ENCODE data around the gene SEPSECS. TPM values are rescaled to one million over a fixed set of nuclear protein-coding genes. Genes with fewer than 3 reads are reported as not detected.
A peak's percentile ranks its signal among the peaks of the same experiment; 100 is the strongest.

The SEPSECS gene
- total and polyA plus RNA-seq, 2 of the 13 experiments (the other 11 are each of a cell fraction or from before 2014, with no cell fraction given), result 9.4 to 14.3 TPM

GRCh38 chr4:25106363-25107151 lies 53.7 kb downstream of the SEPSECS start (continued):
- TF ChIP-seq CEBPG (CRISPR knock-in tag; IDR thresholded peaks at IDR 0.05), result 0 out of 2 replicates have a peak, but pooled peaks have one; percentile 36
- no peak for TF ChIP-seq NFYC (CRISPR knock-in tag; IDR thresholded peaks at IDR 0.05)
- TF ChIP-seq ZNF75D (CRISPR knock-in tag; IDR thresholded peaks at IDR 0.05; ENCODE audit: borderline replicate concordance), result no peak
- no peak for TF ChIP-seq HMGA1 (CRISPR knock-in tag; conservative IDR thresholded peaks at IDR 0.05)
- TF ChIP-seq GTF2F1 (IDR thresholded peaks at IDR 0.05; ENCODE audit: low read length), result no peak
- no peak for TF ChIP-seq DBP (CRISPR knock-in tag; IDR thresholded peaks at IDR 0.05; ENCODE audit: not compliant biosample characterization)
- no peak for TF ChIP-seq ATRX (CRISPR knock-in tag; IDR thresholded peaks at IDR 0.05; ENCODE audit: borderline replicate concordance)
- no peak for TF ChIP-seq ZNF570 (CRISPR knock-in tag; IDR thresholded peaks at IDR 0.05; ENCODE audit: borderline replicate concordance)
- TF ChIP-seq HMG20A (CRISPR knock-in tag; IDR thresholded peaks at IDR 0.05; ENCODE audit: borderline replicate concordance), result no peak
- TF ChIP-seq MED13 (CRISPR knock-in tag; IDR thresholded peaks at IDR 0.05), result no peak
- no peak for TF ChIP-seq RFXANK (CRISPR knock-in tag; IDR thresholded peaks at IDR 0.05)
- TF ChIP-seq ZNF770 (CRISPR knock-in tag; IDR thresholded peaks at IDR 0.05), result peak; percentile 86
- no peak for TF ChIP-seq SSRP1 (CRISPR knock-in tag; IDR thresholded peaks at IDR 0.05)
- TF ChIP-seq ZNF263 (CRISPR knock-in tag; IDR thresholded peaks at IDR 0.05), result peak; percentile 24; the same call in 1 of the 2 replicates
- TF ChIP-seq ZNF496 (CRISPR knock-in tag; IDR thresholded peaks at IDR 0.05; ENCODE audit: insufficient replicate concordance), result no peak
- TF ChIP-seq CBFB (CRISPR knock-in tag; IDR thresholded peaks at IDR 0.05), result no peak
- TF ChIP-seq ZNF713 (CRISPR knock-in tag; IDR thresholded peaks at IDR 0.05), result no peak
